A673 (cell line): ENCODE measurements around the gene CABLES1. TPM values are rescaled to one million over a fixed set of nuclear protein-coding genes. Genes with fewer than 3 reads are reported as not detected.

ENCODE experiments used
- BruUV-seq: library from RNA; stranded (reverse); fragments of 400-500 nt; replicated peaks from 2 replicates; lab custom pipeline; 2021; lab: Mats Ljungman, UMichigan
- CTCF ChIA-PET: fragments of 300-600 bp; sonication (Branson Sonifier 250); formaldehyde crosslinking; loops from one replicate; lab custom pipeline; 2022; ENCODE audit warnings: antibody characterized with exemption; lab: Charles Lee
- POLR2A ChIA-PET: fragments of 300-600 bp; sonication (Branson Sonifier 250); formaldehyde crosslinking; loops from one replicate; lab custom pipeline; 2022; ENCODE audit warnings: antibody characterized with exemption; ENCODE audit not compliant: low non-redundant PET; lab: Charles Lee
- DNase-seq: peaks from one replicate; pipeline ENCODE4 v3.0.0-alpha.2; 2015; ENCODE audit warnings: low spot score
- H3K27ac ChIP-seq: fragments of 200-600 bp; sonication (generic); 2 replicates; pipeline ENCODE4 v1.5.1; 2016; ENCODE audit warnings: mixed run types, low read depth, mild to moderate bottlenecking, mixed read lengths, antibody characterized with exemption, low read length; ENCODE audit not compliant: poor library complexity, severe bottlenecking
- H3K27me3 ChIP-seq: fragments of 200-600 bp; sonication (generic); replicated peaks from 2 replicates; pipeline ENCODE4 v1.6.1; 2017; ENCODE audit warnings: mixed run types, low read depth, mild to moderate bottlenecking, mixed read lengths, antibody characterized with exemption, low read length; ENCODE audit not compliant: insufficient read depth, poor library complexity
- H3K36me3 ChIP-seq: fragments of 200-600 bp; sonication (generic); 2 replicates; pipeline ENCODE4 v1.6.1; 2016; ENCODE audit warnings: mixed run types, mild to moderate bottlenecking, mixed read lengths, antibody characterized with exemption, low read length; ENCODE audit not compliant: insufficient read depth, poor library complexity, severe bottlenecking
- H3K4me1 ChIP-seq: fragments of 200-600 bp; sonication (generic); 2 replicates; pipeline ENCODE4 v1.6.1; 2017; ENCODE audit warnings: mixed run types, mild to moderate bottlenecking, mixed read lengths, antibody characterized with exemption, low read length; ENCODE audit not compliant: insufficient read depth, poor library complexity, severe bottlenecking
- H3K4me3 ChIP-seq: fragments of 200-600 bp; sonication (generic); 2 replicates; pipeline ENCODE4 v1.5.1; 2016; ENCODE audit warnings: low read depth, mixed run types, mild to moderate bottlenecking, mixed read lengths, low read length; ENCODE audit not compliant: poor library complexity, severe bottlenecking
- H3K9me3 ChIP-seq: fragments of 200-600 bp; sonication (generic); 2 replicates; pipeline ENCODE4 v1.6.1; 2016; ENCODE audit warnings: mixed run types, low read depth, mild to moderate bottlenecking, mixed read lengths, antibody characterized with exemption, low read length; ENCODE audit not compliant: poor library complexity, severe bottlenecking
- CTCF ChIP-seq: fragments of 300-800, 200-600 bp; sonication (generic); conservative IDR thresholded peaks from 2 replicates; pipeline ENCODE4 v1.5.1; 2017; ENCODE audit warnings: low read depth, mild to moderate bottlenecking, antibody characterized with exemption, low read length, moderate library complexity, mixed read lengths
- EZH2 ChIP-seq: fragments of 200-600 bp; sonication (generic); IDR thresholded peaks from 2 replicates; pipeline ENCODE4 v1.6.1; 2017; ENCODE audit warnings: borderline replicate concordance, low read depth, mild to moderate bottlenecking, mixed read lengths, antibody characterized with exemption, low read length; ENCODE audit not compliant: poor library complexity, severe bottlenecking
- intact Hi-C: fragments of 100-400 bp; cut with micrococcal nuclease; formaldehyde crosslinking; loops from one replicate; pipeline ENCODE4 v1.10.0; 2022; ENCODE audit not compliant: unreplicated experiment
- total RNA-seq: library from RNA; stranded (reverse); gene quantifications from 2 replicates; pipeline ENCODE4 v1.2.3, GENCODE V29; 2021

The CABLES1 gene
- total RNA-seq, 1 experiment from 2014 or later = 7.2 TPM

GRCh38 chr18:23169673-23170044 is 34.4 kb downstream of the CABLES1 start:
- no peak overlapping the region for H3K27ac ChIP-seq
- BruUV-seq = no TSS peak
- ChIA-PET CTCF (no interaction called here), POLR2A (no interaction called here)
- H3K4me3 ChIP-seq = no peak overlapping the region
- H3K4me1 ChIP-seq = no peaks in the 10 kb centered on the region
- H3K36me3 ChIP-seq = no peaks in the 10 kb centered on the region
- TF ChIP-seq EZH2 (no peak), CTCF (no peak)
- no peak for DNase-seq
- no peaks in the 10 kb centered on the region for H3K27me3 ChIP-seq
- intact Hi-C loops = no loop called here
- no peaks in the 10 kb centered on the region for H3K9me3 ChIP-seq

DNA sequence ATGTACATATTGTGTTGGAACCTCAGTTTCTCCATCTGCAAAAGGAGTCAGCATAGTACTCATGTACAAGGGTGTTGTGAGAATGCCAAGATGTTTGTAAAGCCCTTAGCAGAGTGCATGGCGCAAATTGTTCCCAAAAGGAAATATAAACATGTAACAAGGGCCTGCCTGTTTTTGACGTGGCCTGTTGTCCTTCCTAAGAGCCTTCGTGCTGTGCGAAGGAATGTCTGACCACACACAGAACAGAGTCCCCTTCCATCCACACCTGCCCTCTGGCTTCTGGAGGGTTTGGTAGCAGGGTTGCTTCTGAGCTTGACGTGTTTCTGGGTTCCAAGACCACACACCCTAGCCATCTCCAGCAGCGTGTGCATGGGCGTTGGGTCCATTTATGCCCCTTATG is 34.9 kb downstream of the CABLES1 start:
- ChIA-PET CTCF (no interaction called here), POLR2A (no interaction called here)
- no peak for DNase-seq
- Histone ChIP-seq H3K36me3 (no peaks in the 10 kb centered on the region), H3K9me3 (no peaks in the 10 kb centered on the region), H3K27me3 (no peaks in the 10 kb centered on the region), H3K4me3 (no peak overlapping the region), H3K27ac (no peak overlapping the region), H3K4me1 (no peaks in the 10 kb centered on the region)
- intact Hi-C loops = no loop called here
- no TSS peak for BruUV-seq
- TF ChIP-seq CTCF (no peak), EZH2 (no peak)

DNA sequence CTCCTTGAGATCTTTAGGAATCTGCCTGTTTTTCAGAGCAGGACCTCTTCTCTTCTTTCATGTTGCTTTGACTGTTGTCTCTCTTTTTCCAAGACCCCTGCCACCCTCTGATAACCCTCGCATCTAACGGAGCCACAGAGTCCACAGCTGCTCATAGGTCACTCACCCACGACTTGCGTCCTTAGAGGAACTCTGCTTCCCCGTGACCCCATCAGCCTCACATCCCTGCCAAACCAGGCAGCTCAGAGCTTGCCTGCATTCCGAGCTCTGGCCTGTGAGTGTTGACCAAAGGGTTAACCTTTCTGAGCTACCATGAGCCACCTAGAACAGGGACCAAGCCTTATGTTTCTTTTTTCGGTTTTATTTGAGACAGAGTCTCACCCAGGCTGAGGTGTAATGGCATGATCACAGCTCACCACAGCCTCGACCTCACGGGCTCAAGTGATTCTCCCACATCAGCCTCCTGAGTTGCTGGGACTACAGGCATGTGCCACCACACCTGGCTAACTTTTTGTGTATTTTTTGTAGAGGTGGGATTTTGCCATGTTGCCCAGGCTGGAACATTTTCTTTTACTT is 36.4 kb downstream of the CABLES1 start:
- Histone ChIP-seq H3K9me3 (no peaks in the 10 kb centered on the region), H3K27ac (no peak overlapping the region), H3K36me3 (no peaks in the 10 kb centered on the region), H3K27me3 (no peaks in the 10 kb centered on the region), H3K4me1 (no peaks in the 10 kb centered on the region), H3K4me3 (no peak overlapping the region)
- ChIA-PET CTCF (no interaction called here), POLR2A (no interaction called here)
- DNase-seq = no peak
- no TSS peak for BruUV-seq
- intact Hi-C loops = no loop called here
- TF ChIP-seq EZH2 (no peak), CTCF (no peak)
